ENCODE data around the gene CCT7. TPM values are rescaled to one million over a fixed set of nuclear protein-coding genes. Genes with fewer than 3 reads are reported as not detected.

CCT7 gene
- total and polyA plus RNA-seq, 10 of the 15 experiments (the other 5 are each of a cell fraction or from before 2014, with no cell fraction given): 206 to 598 (median 486) TPM

GRCh38 chr2:73253400-73253799 lies 19.3 kb downstream of the CCT7 start:
- in situ Hi-C loops (cut with MboI) (no loop called here), intact Hi-C loops (cut with micrococcal nuclease; ENCODE audit: unreplicated experiment) (no loop called here)
- Histone ChIP-seq H3K79me2 (ENCODE audit: control insufficient read depth, insufficient read depth, low read length) (no peaks in the 10 kb centered on the region), H3K27me3 (replicated peaks in 1 of 2; ENCODE audit: control insufficient read depth in 2 of 2, insufficient read depth in 2 of 2, low read length in 1 of 2) (no peaks in the 10 kb centered on the region), H3K9ac (ENCODE audit: control insufficient read depth, insufficient read depth, low read length) (no peak overlapping the region), H3K27ac (ENCODE audit: control insufficient read depth, insufficient read depth) (no peak overlapping the region), H3K9me3 (replicated peaks; ENCODE audit: control insufficient read depth, insufficient read depth, low read length) (no peaks in the 10 kb centered on the region), H3K4me1 (ENCODE audit: control insufficient read depth, insufficient read depth, low read length) (no peaks in the 10 kb centered on the region), H2AFZ (ENCODE audit: control insufficient read depth, low read depth, low read length) (no peak overlapping the region), H3K36me3 (ENCODE audit: control insufficient read depth in 2 of 2, insufficient read depth in 2 of 2, low read length in 1 of 2) (peaks cover 34 to 44% of the 10 kb centered on the region in 2 experiments), H4K20me1 (ENCODE audit: control insufficient read depth, insufficient read depth) (no peaks in the 10 kb centered on the region), H3K4me3 (no peak overlapping the region), H3K4me2 (ENCODE audit: control insufficient read depth, insufficient read depth) (no peak overlapping the region)
- no peak for FAIRE-seq
- BruUV-seq (replicated peaks): no TSS peak
- WGBS (ENCODE audit: insufficient coverage, insufficient replicate concordance, low lambda C conversion rate, missing lambda C conversion rate): 69% methylated on average over 2 of the region's 2 CpGs
- DNase-seq (ENCODE audit: low read depth, low spot score): no peak
- ChIA-PET CTCF (interaction anchor here (1.6 to 2.3 kb wide), 2 partner anchors 36 to 107 kb away, joined by 4 to 14 read pairs; no protein-coding TSS in a partner anchor), RAD21 (ENCODE audit: unreplicated experiment) (interaction anchor here (0.9 kb wide), 1 partner anchor 107 kb away, joined by 3 read pairs; no protein-coding TSS in a partner anchor), POLR2A (no interaction called here), SMC1A (ENCODE audit: uncharacterized antibody, unreplicated experiment) (interaction anchor here (1.2 to 1.4 kb wide), 3 partner anchors 9 to 37 kb away, joined by 4 to 5 read pairs (median 5); no protein-coding TSS in a partner anchor)
- ATAC-seq: no peak
- no peak for TF ChIP-seq MYC (IDR thresholded peaks at IDR 0.05; ENCODE audit: insufficient read depth, insufficient read length, insufficient replicate concordance, low read length, severe bottlenecking)
- no peak for TF ChIP-seq PAX8 (IDR thresholded peaks at IDR 0.05)
- peak; percentile 60; the same call in 1 of the 2 replicates for TF ChIP-seq ATF7 (IDR thresholded peaks at IDR 0.05; ENCODE audit: low read depth)

DNA sequence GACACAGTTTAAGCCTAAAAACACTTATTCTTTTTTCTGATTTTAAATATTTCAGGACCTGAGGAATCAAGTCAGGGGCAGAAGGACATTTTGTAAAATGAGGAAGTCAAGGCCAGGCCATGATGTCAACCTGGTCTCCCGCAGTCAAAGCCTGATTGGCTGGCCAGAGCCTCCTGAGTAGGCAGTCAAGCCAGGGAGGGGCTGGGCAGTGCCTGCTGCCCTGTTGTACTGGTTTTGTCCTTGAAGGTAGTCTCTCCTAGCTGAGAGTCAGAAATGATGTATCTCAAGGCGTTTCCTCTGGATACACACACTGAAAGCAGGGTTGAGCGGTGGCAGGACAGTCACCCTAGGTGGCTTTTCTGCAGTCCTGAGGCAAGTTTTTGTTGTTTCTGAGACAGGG lies 19.8 kb downstream of the CCT7 start:
- Histone ChIP-seq H2AFZ (ENCODE audit: control insufficient read depth, low read depth, low read length) (no peak overlapping the region), H3K27me3 (replicated peaks in 1 of 2; ENCODE audit: control insufficient read depth in 2 of 2, insufficient read depth in 2 of 2, low read length in 1 of 2) (no peaks in the 10 kb centered on the region), H3K27ac (ENCODE audit: control insufficient read depth, insufficient read depth) (no peak overlapping the region), H3K4me1 (ENCODE audit: control insufficient read depth, insufficient read depth, low read length) (no peaks in the 10 kb centered on the region), H3K4me2 (ENCODE audit: control insufficient read depth, insufficient read depth) (no peak overlapping the region), H4K20me1 (ENCODE audit: control insufficient read depth, insufficient read depth) (no peaks in the 10 kb centered on the region), H3K36me3 (ENCODE audit: control insufficient read depth in 2 of 2, insufficient read depth in 2 of 2, low read length in 1 of 2) (peaks cover 29 to 41% of the 10 kb centered on the region in 2 experiments), H3K79me2 (ENCODE audit: control insufficient read depth, insufficient read depth, low read length) (no peaks in the 10 kb centered on the region), H3K9me3 (replicated peaks; ENCODE audit: control insufficient read depth, insufficient read depth, low read length) (no peaks in the 10 kb centered on the region), H3K4me3 (no peak overlapping the region), H3K9ac (ENCODE audit: control insufficient read depth, insufficient read depth, low read length) (no peak overlapping the region)
- no peak for DNase-seq (ENCODE audit: low read depth, low spot score)
- ChIA-PET POLR2A (no interaction called here), CTCF (interaction anchor here (0.7 to 2.3 kb wide), 3 partner anchors 36 to 1197 kb away, joined by 3 to 14 read pairs (median 4); no protein-coding TSS in a partner anchor), SMC1A (ENCODE audit: uncharacterized antibody, unreplicated experiment) (interaction anchor here (1.4 kb wide), 2 partner anchors 9 to 35 kb away, joined by 4 to 5 read pairs; no protein-coding TSS in a partner anchor), RAD21 (ENCODE audit: unreplicated experiment) (interaction anchor here (0.9 kb wide), 1 partner anchor 106 kb away, joined by 3 read pairs; no protein-coding TSS in a partner anchor)
- in situ Hi-C loops (cut with MboI) (no loop called here), intact Hi-C loops (cut with micrococcal nuclease; ENCODE audit: unreplicated experiment) (no loop called here)
- 91% methylated on average over 3 of the region's 3 CpGs for WGBS (ENCODE audit: insufficient coverage, insufficient replicate concordance, low lambda C conversion rate, missing lambda C conversion rate)
- ATAC-seq: peak; percentile 72
- no TSS peak for BruUV-seq (replicated peaks)
- no peak for FAIRE-seq
- TF ChIP-seq POLR2A (IDR thresholded peaks at IDR 0.05; ENCODE audit: low read depth, low read length) (no peak; the same call in 1 of the 2 replicates), RBBP5 (conservative IDR thresholded peaks at IDR 0.05) (no peak), ASH2L (IDR thresholded peaks at IDR 0.05; ENCODE audit: borderline replicate concordance, low read depth) (no peak), IKZF1 (conservative IDR thresholded peaks at IDR 0.05) (no peak), ZNF207 (IDR thresholded peaks at IDR 0.05; ENCODE audit: borderline replicate concordance) (no peak), WRNIP1 (IDR thresholded peaks at IDR 0.05; ENCODE audit: borderline replicate concordance, low read depth, low read length) (no peak), RB1 (IDR thresholded peaks at IDR 0.05; ENCODE audit: borderline replicate concordance) (no peak), STAT1 (conservative IDR thresholded peaks at IDR 0.05) (no peak), NFYB (IDR thresholded peaks at IDR 0.05; ENCODE audit: insufficient read depth, low read depth, low read length) (peak; percentile 47; the same call in 1 of the 2 replicates), POLR2AphosphoS5 (IDR thresholded peaks at IDR 0.05; ENCODE audit: low read length) (0 out of 2 replicates have a peak, but pooled peaks have one; percentile 25), SPI1 (IDR thresholded peaks at IDR 0.05; ENCODE audit: borderline replicate concordance, insufficient read depth, low read depth, low read length) (peak; percentile 78; the same call in 1 of the 2 replicates), RFX5 (IDR thresholded peaks at IDR 0.05; ENCODE audit: low read depth, low read length) (no peak)
- TF ChIP-seq, protein P1, sequence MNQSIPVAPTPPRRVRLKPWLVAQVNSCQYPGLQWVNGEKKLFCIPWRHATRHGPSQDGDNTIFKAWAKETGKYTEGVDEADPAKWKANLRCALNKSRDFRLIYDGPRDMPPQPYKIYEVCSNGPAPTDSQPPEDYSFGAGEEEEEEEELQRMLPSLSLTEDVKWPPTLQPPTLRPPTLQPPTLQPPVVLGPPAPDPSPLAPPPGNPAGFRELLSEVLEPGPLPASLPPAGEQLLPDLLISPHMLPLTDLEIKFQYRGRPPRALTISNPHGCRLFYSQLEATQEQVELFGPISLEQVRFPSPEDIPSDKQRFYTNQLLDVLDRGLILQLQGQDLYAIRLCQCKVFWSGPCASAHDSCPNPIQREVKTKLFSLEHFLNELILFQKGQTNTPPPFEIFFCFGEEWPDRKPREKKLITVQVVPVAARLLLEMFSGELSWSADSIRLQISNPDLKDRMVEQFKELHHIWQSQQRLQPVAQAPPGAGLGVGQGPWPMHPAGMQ (IDR thresholded peaks at IDR 0.05; ENCODE audit: borderline replicate concordance): no peak
